ENCODE data around the gene CDR2L. TPM values are rescaled to one million over a fixed set of nuclear protein-coding genes. Genes with fewer than 3 reads are reported as not detected.

CDR2L gene
- total RNA-seq, 2 experiments from 2014 or later = 0.08 TPM; not detected in 1

- intact Hi-C loops (cut with DNase I, micrococcal nuclease) = loop anchor here (2.0 kb wide), 2 partner anchors 21 to 51 kb away; partner anchors contain the start of gene MRPL58 (in 1 of the 2)
- peak; percentile 74 to 91 (median 82) for DNase-seq
- Mint-ChIP-seq H3K27ac (peak overlapping the region; percentile 98), H3K4me3 (peak overlapping the region; percentile 92), H3K36me3 (ENCODE audit: low read depth) (peaks cover 43% of the 10 kb centered on the region), H3K27me3 (peaks cover 27% of the 10 kb centered on the region), H3K9me3 (peaks cover 3% of the 10 kb centered on the region), H3K4me1 (ENCODE audit: low read depth) (peaks cover 65% of the 10 kb centered on the region)
- peaks cover 4% of the 10 kb centered on the region for H3K36me3 ChIP-seq (ENCODE audit: insufficient read depth, low read length)
- peak; percentile 3 for ATAC-seq (ENCODE audit: poor library complexity)
- H3K9me3 ChIP-seq (ENCODE audit: control insufficient read depth in 1 of 2, insufficient read depth in 1 of 2, low read length in 2 of 2) = no peaks in the 10 kb centered on the region
- H3K27me3 ChIP-seq (ENCODE audit: control insufficient read depth in 1 of 2, insufficient read depth in 2 of 2, low read length in 2 of 2) = no peaks in the 10 kb centered on the region
- peak overlapping the region; percentile 73 for H3K4me3 ChIP-seq (ENCODE audit: low read length)
- no peak for TF ChIP-seq CTCF (IDR thresholded peaks at IDR 0.05)
- CTCF ChIA-PET = interaction anchor here (3.7 kb wide), 1 partner anchor 21 kb away, joined by 21 read pairs; the partner anchor contains the start of gene MRPL58
- POLR2A ChIA-PET = interaction anchor here (0.6 to 4.0 kb wide), 11 partner anchors 9 to 315 kb away, joined by 3 to 71 read pairs (median 5); partner anchors contain the start of genes ATP5PD, CDR2L, FDXR and KCTD2
- peaks cover 56% of the 10 kb centered on the region for H3K4me1 ChIP-seq (ENCODE audit: insufficient read depth, low read length)
- peak overlapping the region; percentile 26 to 46 for H3K27ac ChIP-seq (ENCODE audit: low read depth in 1 of 2, low read length in 2 of 2)
These were observed 46.2 kb downstream of the CDR2L start for GRCh38 chr17:75033346-75034235.

- peaks cover 56% of the 10 kb centered on the region for H3K4me1 ChIP-seq (ENCODE audit: insufficient read depth, low read length)
- intact Hi-C loops (cut with DNase I, micrococcal nuclease) = loop anchor here in 1 of 2 experiments (2.0 kb wide), 1 partner anchor 22 kb away; the partner anchor contains the start of gene MRPL58
These were observed 46.9 kb downstream of the CDR2L start for GRCh38 chr17:75034236-75034908.

More at GRCh38 chr17:75034236-75034908, 46.9 kb downstream of the CDR2L start:
- Mint-ChIP-seq H3K9me3 (peaks cover 3% of the 10 kb centered on the region), H3K36me3 (ENCODE audit: low read depth) (peaks cover 51% of the 10 kb centered on the region), H3K27ac (peak overlapping the region; percentile 98), H3K4me3 (peak overlapping the region; percentile 92), H3K4me1 (ENCODE audit: low read depth) (peaks cover 65% of the 10 kb centered on the region), H3K27me3 (peaks cover 27% of the 10 kb centered on the region)
- H3K27ac ChIP-seq (ENCODE audit: low read depth in 1 of 2, low read length in 2 of 2) = peak overlapping the region; percentile 26 to 46
- DNase-seq (peak; percentile 55 to 88 (median 76)), ATAC-seq (ENCODE audit: poor library complexity) (peak; percentile 12)
- no peak for TF ChIP-seq CTCF (IDR thresholded peaks at IDR 0.05)
- peaks cover 12% of the 10 kb centered on the region for H3K36me3 ChIP-seq (ENCODE audit: insufficient read depth, low read length)
- H3K4me3 ChIP-seq (ENCODE audit: low read length) = peak overlapping the region; percentile 73
- ChIA-PET CTCF (interaction anchor here (0.9 to 3.7 kb wide), 3 partner anchors 12 to 86 kb away, joined by 3 to 21 read pairs (median 4); partner anchors contain the start of genes ATP5PD and MRPL58), POLR2A (interaction anchor here (0.6 to 4.0 kb wide), 21 partner anchors 10 to 1701 kb away, joined by 3 to 71 read pairs (median 4); partner anchors contain the start of genes ATP5PD, CDR2L, FDXR and HID1)
- H3K27me3 ChIP-seq (ENCODE audit: control insufficient read depth in 1 of 2, insufficient read depth in 2 of 2, low read length in 2 of 2) = no peaks in the 10 kb centered on the region
- H3K9me3 ChIP-seq (ENCODE audit: control insufficient read depth in 1 of 2, insufficient read depth in 1 of 2, low read length in 2 of 2) = no peaks in the 10 kb centered on the region
